Esophagus squamous epithelium (tissue), 4 donors: ENCODE results near the gene RAB15.
"Not testable (repeated sequence)": the region's sequence is repeated elsewhere in the genome, so short reads cannot be mapped to it uniquely, and the experiment has no call there.

Experiments
- POLR2A ChIP-seq, 4 donors: fragments of 450-650 bp; IDR thresholded peaks; one replicate each; pipeline ENCODE4 v1.6.1; 2017; ENCODE audit warnings: antibody characterized with exemption in 4 of 4, mild to moderate bottlenecking in 4 of 4, moderate library complexity in 3 of 4
- TF ChIP-seq, protein P1 (sequence below), 6 experiments: fragments of 450-650 bp in 4 of 6; fragments of 200-600 bp in 2 of 6; sonication (generic) in 2 of 6; IDR thresholded peaks; one replicate each; pipeline ENCODE4 v1.5.1; 2016 to 2019; ENCODE audit warnings: antibody characterized with exemption in 6 of 6, mild to moderate bottlenecking in 4 of 6, moderate library complexity in 4 of 6

DNA sequence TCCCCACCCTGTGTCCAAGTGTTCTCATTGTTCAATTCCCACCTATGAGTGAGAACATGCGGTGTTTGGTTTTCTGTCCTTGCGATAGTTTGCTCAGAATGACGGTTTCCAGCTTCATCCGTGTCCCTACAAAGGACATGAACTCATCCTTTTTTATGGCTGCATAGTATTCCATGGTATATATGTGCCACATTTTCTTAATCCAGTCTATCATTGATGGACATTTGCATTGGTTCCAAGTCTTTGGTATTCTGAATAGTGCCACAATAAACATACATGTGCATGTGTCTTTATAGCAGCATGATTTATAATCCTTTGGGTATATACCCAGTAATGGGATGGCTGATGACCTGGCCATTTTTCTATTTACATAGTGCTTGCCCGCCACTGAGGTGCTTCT is 58.7 kb downstream of the RAB15 start:
- TF ChIP-seq, protein P1, sequence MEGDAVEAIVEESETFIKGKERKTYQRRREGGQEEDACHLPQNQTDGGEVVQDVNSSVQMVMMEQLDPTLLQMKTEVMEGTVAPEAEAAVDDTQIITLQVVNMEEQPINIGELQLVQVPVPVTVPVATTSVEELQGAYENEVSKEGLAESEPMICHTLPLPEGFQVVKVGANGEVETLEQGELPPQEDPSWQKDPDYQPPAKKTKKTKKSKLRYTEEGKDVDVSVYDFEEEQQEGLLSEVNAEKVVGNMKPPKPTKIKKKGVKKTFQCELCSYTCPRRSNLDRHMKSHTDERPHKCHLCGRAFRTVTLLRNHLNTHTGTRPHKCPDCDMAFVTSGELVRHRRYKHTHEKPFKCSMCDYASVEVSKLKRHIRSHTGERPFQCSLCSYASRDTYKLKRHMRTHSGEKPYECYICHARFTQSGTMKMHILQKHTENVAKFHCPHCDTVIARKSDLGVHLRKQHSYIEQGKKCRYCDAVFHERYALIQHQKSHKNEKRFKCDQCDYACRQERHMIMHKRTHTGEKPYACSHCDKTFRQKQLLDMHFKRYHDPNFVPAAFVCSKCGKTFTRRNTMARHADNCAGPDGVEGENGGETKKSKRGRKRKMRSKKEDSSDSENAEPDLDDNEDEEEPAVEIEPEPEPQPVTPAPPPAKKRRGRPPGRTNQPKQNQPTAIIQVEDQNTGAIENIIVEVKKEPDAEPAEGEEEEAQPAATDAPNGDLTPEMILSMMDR (IDR thresholded peaks at IDR 0.05) = not testable (repeated sequence)
- not testable (repeated sequence) for TF ChIP-seq POLR2A (IDR thresholded peaks at IDR 0.05)
